GM18867 (cell line): Measurements from ENCODE around the gene ADGRV1.

Experiments used
- ATAC-seq: cut with Tn5 transposase; IDR thresholded peaks from one replicate; pipeline ENCODE4 v1.9.1; 2021; ENCODE audit warnings: mild to moderate bottlenecking, moderate library complexity; ENCODE audit not compliant: unreplicated experiment

ADGRV1 gene

DNA sequence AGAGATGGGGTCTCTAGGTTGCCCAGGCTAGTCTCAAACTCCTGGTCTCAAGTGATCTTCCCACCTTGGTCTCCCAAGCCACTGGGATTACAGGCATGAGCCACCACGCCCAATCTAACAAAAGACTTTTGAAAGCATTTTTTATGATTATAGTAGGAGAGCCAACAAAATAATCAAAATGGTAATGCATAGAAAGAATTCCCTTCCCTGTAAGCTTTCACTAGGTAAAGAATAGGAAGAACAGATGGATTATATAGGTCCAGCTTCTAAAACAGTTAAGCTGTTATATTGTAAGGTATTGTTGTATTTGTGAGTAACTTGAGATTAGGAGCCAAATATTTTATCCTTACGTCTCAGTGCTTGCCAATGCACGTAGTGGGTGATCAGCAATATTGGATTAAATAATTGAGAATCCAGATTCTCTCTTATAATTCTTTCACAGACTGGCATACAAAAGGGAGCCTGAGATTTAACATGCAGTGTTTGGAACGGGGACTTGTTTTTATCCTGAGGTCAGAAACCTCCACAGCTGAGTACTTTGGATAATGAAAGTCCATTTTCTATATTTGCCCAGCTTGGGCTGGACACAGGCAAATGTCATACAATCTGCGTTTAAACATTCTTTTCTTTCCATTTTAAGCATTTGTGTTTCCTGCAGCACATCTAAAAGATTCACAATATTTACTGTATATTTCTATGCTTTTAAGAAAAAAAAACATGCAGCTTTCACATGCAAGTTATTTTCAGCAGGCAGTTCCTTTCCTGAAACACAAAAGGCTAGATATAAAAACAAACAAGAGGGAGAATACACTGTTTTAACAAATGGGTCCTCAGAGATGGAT, 586.1 kb downstream of the ADGRV1 start:
- no peak for ATAC-seq

DNA sequence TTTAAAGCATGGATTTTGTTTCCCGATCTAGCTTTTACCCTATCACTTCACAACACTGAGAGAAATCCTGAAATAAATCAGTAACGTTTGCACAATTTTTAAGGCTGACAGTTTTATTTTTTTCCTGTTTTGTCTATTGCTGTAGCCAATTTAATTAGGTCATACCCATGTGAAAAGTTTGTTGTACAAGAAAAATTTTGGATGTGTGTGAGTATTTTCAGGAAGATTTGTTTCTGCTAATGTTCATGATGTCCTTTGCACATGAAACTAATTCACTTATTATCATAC, 586.7 kb downstream of the ADGRV1 start:
- ATAC-seq = no peak

DNA sequence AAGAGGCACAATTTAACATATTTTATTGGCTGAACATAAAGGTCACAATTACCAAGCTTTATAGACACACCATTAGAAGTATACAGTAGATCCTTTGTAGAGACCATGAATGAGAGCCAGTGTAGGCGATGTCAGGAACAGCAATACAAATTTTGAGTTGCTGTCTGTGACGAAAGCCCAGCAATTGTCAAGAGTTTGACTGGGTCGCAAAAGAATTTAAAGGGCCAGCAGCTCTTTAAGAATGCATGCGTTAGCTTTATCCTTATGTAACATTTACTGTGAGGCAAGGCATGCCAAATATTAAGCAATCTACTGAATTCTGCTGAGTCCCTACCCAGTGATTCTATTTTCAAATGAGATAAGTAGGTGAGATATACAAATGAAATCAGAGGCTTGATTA, 587.6 kb downstream of the ADGRV1 start:
- ATAC-seq = no peak

DNA sequence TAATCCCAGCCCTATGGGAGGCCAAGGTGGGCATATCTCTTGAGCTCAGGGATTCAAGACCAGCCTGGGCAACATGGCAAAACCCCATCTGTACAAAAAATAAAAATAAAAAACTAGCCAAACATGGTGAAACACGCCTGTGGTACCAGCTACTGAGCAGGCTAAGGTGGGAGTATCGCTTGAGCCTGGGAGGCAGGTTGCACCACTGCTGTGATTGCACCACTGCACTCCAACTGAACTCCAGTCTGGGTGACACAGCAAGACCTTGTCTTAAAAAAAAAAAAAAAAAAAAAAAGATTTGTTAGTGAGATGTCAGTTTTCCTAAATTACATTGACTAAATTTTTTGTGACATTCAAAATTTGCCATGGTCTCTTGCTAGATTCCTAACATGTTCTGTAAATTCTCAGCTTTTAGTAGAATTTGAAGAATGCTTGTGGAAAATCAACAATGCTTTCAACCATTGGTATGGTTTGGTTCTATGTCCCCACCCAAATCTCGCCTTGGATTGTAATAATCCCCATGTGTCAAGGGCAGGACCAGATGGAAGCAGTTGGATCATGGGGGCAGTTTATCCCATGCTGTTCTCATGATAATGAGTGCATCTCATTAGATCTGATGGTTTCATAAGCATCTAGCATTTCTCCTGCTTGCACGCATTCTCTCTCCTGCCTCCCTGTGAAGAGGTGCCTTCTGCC, 588.5 kb downstream of the ADGRV1 start:
- ATAC-seq = no peak

DNA sequence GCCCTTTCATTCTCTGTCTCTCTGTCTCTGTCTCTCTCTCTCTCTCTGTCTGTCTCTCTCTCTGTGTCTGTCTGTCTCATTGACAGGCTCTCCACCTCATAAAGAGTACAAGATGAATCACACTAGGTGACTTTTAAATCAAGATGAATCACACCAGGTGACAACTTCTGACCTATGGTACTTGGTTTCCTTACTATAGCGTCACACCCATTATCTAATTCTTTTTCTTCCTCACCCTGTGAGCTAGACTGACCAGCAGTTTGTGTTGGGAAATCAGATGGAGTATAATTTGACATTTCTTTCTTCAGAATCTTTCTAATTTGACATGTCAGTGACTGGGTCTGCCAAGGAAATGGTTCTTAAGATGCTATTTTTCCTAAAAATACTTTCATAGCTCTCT, 591.6 kb downstream of the ADGRV1 start:
- no peak for ATAC-seq

DNA sequence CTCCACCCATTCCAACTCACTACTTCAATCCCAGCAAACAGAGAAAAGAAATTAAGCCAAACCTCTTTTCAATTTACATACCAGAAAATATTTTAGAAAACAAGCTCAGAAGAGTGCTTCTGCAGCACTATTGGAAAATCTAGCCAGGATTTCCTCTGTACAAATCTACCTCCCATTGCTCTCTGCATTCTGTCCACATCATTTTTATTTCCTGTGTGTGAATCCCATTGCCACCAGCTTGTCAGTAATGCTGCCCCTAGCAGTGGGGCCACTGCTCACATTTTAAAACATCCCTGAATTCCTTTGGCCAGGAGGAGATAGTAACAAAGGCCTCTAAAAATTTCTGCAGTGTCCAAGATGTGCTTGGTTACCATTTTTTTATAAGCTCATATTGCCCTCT, 592.0 kb downstream of the ADGRV1 start:
- ATAC-seq = no peak

DNA sequence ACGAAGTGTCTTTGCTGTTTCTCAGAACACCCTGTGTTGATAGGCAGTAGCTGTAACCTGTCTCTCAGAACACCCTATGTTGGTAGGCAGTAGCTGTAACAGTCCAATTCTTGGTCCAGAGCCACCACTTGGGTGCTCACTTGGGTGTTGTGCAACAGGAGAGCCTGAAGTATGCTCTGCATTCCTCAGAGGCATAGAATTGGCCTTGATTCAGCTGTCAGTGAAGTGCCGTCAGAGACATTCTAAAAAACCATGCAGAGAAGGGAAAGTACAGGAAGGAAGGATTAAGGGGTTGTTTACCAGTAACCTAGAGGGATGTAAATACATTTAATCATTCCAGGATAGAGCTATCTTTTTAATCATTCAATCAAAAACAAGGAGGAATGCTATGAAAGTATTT, 593.4 kb downstream of the ADGRV1 start:
- ATAC-seq = no peak

DNA sequence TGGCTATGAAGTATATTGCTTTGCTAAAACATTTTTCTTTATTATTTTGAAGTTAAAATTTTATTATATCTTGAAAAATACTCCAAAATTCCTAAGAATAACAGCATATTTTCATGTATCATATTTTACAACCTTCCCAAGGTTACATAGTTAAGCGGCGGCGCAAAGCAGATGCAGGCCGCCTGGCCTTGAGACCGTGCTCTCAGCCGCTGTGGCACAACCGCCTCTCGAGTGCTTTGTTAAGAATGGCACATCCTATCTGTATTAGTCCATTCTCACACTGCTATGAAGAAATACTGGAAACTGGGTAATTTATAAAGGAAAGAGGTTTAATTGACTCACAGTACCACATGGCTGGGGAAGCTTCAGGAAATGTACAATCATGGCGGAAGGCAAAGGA, 595.7 kb downstream of the ADGRV1 start:
- ATAC-seq = no peak

DNA sequence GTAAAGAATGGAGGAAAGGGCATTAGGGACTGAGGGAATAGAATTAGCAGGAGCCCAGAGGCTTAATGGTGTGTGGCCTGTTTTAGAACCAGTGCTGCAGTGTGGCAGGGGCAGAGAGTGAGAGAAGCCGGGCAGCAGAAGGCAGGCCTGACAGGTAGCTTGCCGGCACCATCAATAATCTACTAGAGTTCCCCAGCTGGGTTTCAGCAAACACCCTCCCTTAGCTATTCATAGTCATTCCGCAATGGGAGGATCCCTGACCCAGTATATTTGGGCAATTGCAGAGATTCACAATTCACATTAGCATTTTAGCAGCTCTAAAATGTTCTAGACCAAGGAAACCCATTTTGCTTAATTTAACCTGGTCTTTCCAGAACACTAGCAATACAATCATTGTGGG, 596.7 kb downstream of the ADGRV1 start:
- no peak for ATAC-seq

DNA sequence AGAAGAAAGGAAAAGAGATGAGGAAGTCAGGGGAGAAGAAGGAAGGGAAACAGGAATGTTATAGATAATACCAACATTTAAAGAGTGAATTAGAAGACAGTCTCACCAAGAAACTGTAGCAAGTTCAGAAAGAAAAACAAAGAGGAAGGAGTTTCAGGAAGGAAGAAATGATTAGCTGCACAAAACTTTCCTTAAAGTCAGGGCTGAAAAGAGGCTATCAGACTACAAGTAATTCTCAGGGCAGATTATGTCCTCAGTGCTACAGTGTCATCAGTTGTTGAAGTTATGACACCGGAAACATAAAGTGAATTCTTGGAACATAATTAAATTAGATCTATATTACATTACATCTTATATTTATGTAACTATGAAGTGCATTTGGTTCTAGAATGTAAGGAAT, 597.6 kb downstream of the ADGRV1 start:
- ATAC-seq = no peak

DNA sequence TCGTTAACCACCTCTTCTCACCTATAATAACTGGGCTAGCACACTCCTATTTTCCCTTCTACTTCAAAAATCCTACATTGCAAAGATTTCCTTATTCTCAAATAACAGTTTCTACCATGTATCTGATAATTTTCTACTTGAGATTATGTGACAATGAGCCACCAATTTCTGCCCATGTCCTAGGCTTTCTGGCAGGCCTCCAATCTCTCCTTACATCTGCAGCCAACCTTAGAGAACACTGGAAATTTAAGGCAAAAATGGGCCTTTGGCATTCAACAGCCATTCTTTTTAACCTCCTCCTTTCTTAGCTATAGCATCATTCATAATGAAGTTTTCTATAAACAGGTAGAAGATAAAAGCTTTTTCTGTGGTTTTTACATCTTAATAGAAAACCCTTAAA, 599.4 kb downstream of the ADGRV1 start:
- ATAC-seq = no peak

DNA sequence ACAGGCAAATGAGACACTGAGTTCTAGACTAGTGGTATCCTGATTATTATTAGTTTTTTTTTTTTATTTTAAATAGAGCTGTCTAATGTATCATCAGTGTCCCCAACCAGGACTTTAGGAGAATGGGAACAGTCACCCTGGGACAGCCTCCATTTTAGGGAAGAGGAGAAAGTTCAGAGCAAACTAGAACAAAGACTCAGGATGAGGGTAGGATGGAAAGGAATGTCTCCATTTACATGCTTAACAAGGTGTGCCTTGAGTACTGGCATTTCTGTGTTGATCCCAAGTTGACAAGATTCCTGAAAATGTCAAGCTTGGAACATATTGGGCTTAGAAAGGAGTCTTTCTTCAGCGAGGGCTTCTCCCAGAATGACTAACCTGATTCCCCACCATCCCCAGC, 601.0 kb downstream of the ADGRV1 start:
- ATAC-seq = no peak

DNA sequence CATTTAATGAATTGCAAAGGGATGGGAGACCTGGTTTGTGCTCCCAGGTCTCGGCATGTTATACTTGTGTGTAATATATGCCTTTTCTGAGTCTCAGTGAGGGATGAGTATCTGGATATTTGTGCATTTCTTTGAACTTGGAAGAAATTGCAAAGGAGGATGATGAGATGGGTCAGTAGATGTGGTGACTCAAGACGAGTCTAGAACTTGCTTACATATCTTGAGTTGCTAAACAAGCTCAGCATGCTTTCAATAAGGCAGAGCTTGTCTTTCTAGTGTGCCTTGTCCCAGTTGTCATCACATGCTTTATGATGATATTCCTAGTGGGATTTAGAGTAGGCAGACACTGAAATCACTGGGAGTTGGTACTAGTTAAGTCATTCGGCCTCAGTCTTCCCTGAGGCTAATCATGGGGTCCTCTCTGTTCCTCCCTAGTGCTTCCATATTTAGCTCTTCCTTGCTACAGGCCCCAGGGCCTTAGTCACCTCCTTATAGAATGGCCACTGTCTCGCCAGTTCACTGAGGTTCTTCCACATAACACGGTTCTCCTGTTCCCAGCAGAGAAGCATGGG, 602.2 kb downstream of the ADGRV1 start:
- no peak for ATAC-seq

DNA sequence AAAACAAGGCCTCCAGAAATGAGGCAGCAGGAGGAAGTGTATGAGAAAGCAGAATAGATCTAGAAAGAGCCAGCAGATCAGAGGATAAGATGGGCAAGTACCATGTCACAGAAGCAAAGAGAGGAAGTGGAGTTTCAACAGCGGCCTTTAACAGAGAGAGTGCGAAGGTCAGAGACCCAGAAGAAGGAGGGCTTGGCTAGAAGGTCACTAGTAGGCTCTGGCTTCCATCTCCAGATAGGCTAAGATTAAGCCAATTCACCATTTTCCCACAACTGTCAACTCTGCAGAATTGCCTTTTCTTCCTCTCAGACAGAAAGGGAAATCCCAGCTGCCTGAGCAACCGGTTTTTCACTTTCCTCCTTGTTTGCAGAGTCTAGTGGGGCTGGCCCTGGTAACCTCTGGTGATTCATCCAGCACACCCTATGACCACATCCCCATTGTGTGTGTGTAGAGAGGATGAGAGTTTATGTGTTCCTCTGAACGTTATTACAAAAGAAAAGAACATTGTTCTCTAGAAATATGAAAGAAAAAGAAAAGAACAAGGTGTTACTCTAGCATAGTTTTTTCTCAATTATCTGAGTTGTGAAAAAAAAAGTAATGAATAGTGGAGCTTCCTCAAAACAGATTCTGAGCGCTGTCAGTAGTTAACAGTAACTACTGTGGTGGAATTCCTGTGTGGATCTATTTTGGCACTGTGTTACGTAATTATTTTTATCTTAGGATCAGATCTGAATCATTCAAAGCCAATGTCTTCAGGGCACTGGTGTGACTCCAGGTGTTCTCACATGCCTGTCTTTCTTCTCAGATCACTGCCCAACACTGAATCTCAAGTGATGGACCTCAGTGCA, 604.2 kb downstream of the ADGRV1 start:
- ATAC-seq = peak; percentile 99

DNA sequence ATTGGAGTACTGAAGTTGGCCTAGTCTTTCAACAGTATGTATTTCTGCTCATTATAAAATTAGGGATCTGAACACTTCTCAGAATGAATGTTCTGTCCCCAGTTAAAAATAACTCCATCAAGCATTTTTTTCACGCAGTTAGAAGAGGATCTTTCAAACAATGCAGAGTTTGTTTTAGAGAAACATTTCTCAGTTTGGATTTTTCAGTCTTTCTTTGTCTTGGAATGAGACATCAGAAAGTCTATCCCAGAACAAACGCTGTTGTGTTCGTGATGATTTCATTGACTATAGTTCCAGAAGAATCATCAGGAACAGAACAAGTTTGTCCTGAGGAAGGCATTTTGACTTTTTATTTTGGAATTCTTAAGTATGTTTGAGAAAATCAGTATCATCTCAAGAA, 605.8 kb downstream of the ADGRV1 start:
- ATAC-seq = no peak

DNA sequence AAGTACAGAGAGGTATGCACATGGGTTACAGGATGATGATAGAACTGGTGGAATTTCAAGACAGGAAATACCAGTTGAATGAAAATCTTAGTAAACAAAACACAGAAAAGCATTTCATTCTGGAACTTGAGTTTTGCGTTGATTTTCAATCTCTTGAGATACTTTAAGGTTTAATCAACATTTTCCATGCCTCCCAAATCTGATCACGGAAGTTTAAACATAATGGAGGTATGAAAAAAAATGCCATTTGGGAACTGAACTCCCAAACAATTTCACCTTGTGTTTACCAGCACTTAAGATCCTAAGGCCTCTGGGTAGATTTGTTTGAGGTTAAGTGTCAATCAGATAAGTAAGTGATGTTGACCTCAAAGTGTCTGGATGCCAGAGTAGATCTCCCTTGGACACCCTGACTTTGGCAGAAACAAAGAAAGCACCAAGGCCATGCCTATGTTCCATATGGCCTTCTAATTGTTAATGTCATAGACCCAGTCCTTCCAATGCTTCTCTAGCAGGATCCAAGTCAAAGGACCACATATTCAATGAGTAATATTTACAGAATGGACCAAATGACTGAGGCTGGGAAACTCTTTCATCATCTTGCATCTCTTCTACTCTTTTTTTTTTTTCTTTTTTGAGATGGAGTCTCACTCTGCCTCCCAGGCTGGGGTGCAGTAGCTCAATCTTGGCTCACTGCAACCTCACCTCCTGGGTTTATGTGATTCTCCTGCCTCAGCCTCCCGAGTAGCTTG, 607.6 kb downstream of the ADGRV1 start:
- ATAC-seq = no peak

DNA sequence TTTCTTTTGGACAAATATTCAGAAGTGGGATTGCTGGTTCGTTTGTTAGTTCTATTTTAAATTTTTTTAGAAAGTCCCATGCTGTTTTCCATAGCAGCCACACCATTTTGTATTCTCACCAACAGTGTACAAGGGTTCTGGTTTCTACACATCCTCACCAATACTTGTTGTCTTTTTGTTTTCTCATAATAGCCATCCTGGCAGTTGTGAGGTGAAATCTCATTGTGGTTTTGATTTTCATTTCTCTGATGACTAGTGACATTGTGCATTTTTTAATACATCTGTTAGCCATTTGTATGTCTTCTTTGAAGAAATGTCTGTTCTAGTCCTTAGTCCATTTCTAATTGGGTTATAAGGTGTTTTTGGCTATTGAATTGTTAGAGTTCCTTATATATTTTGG, 610.3 kb downstream of the ADGRV1 start:
- peak; percentile 47 for ATAC-seq

DNA sequence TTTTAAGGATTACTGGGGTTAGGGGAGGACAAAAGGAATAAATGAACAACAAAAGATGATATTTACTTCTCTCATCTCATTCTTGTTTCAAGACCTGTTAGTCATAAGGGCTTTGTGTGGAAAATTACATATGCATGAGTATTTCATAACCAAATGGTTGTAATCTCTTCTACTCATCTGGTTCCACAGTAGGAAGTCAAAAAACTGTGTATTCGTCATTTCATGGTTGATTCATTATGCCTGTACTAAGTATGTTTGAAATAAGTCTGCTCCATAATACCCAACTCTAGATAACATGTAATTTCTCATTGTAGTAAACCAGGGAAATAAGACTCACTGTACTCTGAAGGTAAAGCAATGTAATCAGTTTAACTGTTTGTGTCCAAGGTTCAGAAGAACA, 611.7 kb downstream of the ADGRV1 start:
- no peak for ATAC-seq

DNA sequence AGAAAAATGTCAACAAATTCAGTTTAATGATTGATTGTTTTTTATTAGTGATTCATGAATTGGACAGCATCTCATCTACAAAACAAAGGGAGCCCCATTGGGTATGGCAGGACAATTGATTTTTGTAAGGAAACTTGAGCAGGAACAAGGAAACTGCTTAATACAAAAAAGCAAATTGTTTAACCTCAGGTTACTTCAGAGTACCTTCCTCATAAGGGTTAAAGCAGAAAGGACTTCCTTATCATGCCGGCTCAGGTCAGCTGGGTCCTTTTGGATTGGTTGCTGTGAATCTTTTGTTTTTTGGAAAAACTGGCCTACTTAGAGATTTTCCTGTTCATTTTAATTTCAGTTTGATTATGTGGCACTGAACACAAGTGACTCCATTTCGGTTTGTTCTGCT, 612.7 kb downstream of the ADGRV1 start:
- ATAC-seq = no peak

DNA sequence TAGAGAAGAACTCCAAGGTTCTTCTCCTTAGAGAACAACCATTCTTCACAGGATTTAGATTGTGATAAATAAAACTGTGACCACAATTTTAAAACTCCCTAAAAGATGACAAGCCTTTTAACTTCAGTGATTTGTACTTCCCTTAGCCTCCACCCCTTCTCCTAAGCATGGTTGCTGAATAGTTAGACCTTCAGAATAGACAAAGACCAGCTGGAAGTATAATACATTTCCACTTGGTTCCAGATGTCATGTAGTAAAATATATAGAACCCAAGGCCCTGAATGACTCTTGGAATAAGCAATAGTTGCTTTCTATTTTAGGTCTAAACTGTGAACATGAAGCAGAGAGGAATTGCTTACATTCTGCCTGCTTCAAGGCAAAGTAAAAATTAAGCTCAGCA, 615.8 kb downstream of the ADGRV1 start:
- ATAC-seq = no peak

DNA sequence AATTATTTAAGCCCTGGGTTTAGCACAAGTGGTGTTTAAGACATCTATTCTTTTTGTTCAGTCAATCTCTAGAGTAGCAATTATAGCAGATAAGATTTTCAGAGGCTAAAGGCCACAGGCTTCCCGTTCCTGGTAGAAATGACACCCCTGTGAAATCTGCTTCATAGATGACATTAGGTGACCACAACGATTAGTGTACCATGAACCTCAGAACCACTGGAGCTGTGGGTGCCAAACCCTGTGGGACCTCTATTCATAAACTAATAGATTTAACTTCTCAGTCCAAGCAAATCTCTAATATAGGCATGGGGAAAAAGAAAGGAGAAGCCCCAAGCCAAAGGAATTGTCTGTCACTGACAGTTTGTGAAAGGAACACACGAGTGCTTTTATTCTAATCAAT, 617.1 kb downstream of the ADGRV1 start:
- ATAC-seq = peak; percentile 66
